ENCODE results near the gene FAM20B. TPM values are rescaled to one million over a fixed set of nuclear protein-coding genes. Genes with fewer than 3 reads are reported as not detected.

The FAM20B gene
- total RNA-seq, 2 experiments from 2014 or later, result 12.1 to 12.9 TPM

- TF ChIP-seq, protein P1, sequence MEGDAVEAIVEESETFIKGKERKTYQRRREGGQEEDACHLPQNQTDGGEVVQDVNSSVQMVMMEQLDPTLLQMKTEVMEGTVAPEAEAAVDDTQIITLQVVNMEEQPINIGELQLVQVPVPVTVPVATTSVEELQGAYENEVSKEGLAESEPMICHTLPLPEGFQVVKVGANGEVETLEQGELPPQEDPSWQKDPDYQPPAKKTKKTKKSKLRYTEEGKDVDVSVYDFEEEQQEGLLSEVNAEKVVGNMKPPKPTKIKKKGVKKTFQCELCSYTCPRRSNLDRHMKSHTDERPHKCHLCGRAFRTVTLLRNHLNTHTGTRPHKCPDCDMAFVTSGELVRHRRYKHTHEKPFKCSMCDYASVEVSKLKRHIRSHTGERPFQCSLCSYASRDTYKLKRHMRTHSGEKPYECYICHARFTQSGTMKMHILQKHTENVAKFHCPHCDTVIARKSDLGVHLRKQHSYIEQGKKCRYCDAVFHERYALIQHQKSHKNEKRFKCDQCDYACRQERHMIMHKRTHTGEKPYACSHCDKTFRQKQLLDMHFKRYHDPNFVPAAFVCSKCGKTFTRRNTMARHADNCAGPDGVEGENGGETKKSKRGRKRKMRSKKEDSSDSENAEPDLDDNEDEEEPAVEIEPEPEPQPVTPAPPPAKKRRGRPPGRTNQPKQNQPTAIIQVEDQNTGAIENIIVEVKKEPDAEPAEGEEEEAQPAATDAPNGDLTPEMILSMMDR (IDR thresholded peaks at IDR 0.05), result no peak
- Histone ChIP-seq H3K4me3 (ENCODE audit: low read length) (no peak overlapping the region), H3K4me1 (ENCODE audit: insufficient read depth, low read length) (peaks cover 24% of the 10 kb centered on the region), H3K9me3 (ENCODE audit: control insufficient read depth in 1 of 2, insufficient read depth in 1 of 2, low read length in 2 of 2) (no peaks in the 10 kb centered on the region), H3K27me3 (ENCODE audit: control insufficient read depth in 1 of 2, insufficient read depth in 2 of 2, low read length in 2 of 2) (no peaks in the 10 kb centered on the region), H3K27ac (ENCODE audit: low read depth in 1 of 2, low read length in 2 of 2) (no peak overlapping the region), H3K36me3 (ENCODE audit: insufficient read depth, low read length) (no peaks in the 10 kb centered on the region)
- Mint-ChIP-seq H3K36me3 (ENCODE audit: low read depth) (no peaks in the 10 kb centered on the region), H3K9me3 (no peaks in the 10 kb centered on the region), H3K27me3 (no peaks in the 10 kb centered on the region), H3K4me1 (ENCODE audit: low read depth) (peaks cover 92% of the 10 kb centered on the region), H3K27ac (peak overlapping the region; percentile 63), H3K4me3 (no peak overlapping the region)
- no peak for ATAC-seq (ENCODE audit: poor library complexity)
- DNase-seq, result no peak
- ChIA-PET CTCF (interaction anchor here (0.7 kb wide), 1 partner anchor 1140 kb away, joined by 4 read pairs; no protein-coding TSS in a partner anchor), POLR2A (interaction anchor here (0.7 to 1.1 kb wide), 3 partner anchors 30 to 334 kb away, joined by 3 to 4 read pairs (median 3); partner anchors contain the start of gene AXDND1)
- intact Hi-C loops (cut with DNase I, micrococcal nuclease), result loop anchor here in 1 of 2 experiments (5.0 kb wide), 1 partner anchor 260 kb away; the partner anchor contains the start of gene SOAT1
Measured at GRCh38 chr1:179031855-179032513, 6.3 kb downstream of the FAM20B start.

DNA sequence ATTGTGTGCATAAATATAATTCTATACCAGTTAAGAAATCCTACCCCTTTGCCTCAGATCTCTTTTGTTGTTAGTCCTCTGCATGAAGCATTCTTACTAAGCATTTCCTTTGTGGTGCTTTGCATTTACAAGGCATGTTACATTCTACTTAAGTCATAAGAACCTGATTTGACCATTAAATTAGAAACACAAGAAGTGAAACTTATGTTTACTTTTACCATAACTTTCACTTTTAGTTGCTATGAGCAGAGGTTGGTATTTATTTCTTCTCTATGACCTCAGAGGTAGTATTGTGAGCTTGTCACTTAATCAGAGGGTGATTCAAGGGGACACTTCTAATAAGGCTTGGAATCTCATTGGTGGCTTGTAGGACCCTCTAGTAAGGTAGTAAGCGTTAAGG lies 9.0 kb downstream of the FAM20B start:
- intact Hi-C loops (cut with DNase I, micrococcal nuclease), result loop anchor here in 1 of 2 experiments (2.0 to 5.0 kb wide), 2 partner anchors 46 to 258 kb away; partner anchors contain the start of gene SOAT1
- Histone ChIP-seq H3K36me3 (ENCODE audit: insufficient read depth, low read length) (no peaks in the 10 kb centered on the region), H3K4me3 (ENCODE audit: low read length) (no peak overlapping the region), H3K9me3 (ENCODE audit: control insufficient read depth in 1 of 2, insufficient read depth in 1 of 2, low read length in 2 of 2) (no peaks in the 10 kb centered on the region), H3K27ac (ENCODE audit: low read depth in 1 of 2, low read length in 2 of 2) (no peak overlapping the region), H3K27me3 (ENCODE audit: control insufficient read depth in 1 of 2, insufficient read depth in 2 of 2, low read length in 2 of 2) (no peaks in the 10 kb centered on the region), H3K4me1 (ENCODE audit: insufficient read depth, low read length) (peaks cover 22% of the 10 kb centered on the region)
- Mint-ChIP-seq H3K9me3 (no peaks in the 10 kb centered on the region), H3K4me3 (peak overlapping the region; percentile 0), H3K27ac (peak overlapping the region; percentile 67), H3K4me1 (ENCODE audit: low read depth) (peaks cover 87% of the 10 kb centered on the region), H3K36me3 (ENCODE audit: low read depth) (peaks cover 4% of the 10 kb centered on the region), H3K27me3 (no peaks in the 10 kb centered on the region)
- CTCF ChIA-PET, result no interaction called here
- POLR2A ChIA-PET, result no interaction called here
- ATAC-seq (ENCODE audit: poor library complexity), result peak; percentile 36
- TF ChIP-seq, protein P1 (IDR thresholded peaks at IDR 0.05), result no peak
- peak in 1 of 14 experiments; percentile 43 for DNase-seq

GRCh38 chr1:179036844-179037465 lies 11.3 kb downstream of the FAM20B start:
- CTCF ChIA-PET, result interaction anchor here (0.6 kb wide), 2 partner anchors 32 to 39 kb away, joined by 3 to 4 read pairs; no protein-coding TSS in a partner anchor

More at GRCh38 chr1:179036844-179037465, 11.3 kb downstream of the FAM20B start:
- peak overlapping the region; percentile 14 for H3K27ac Mint-ChIP-seq
- H3K27me3 Mint-ChIP-seq, result no peaks in the 10 kb centered on the region
- no peaks in the 10 kb centered on the region for H3K9me3 Mint-ChIP-seq
- no peaks in the 10 kb centered on the region for H3K36me3 ChIP-seq (ENCODE audit: insufficient read depth, low read length)
- H3K27ac ChIP-seq (ENCODE audit: low read depth in 1 of 2, low read length in 2 of 2), result no peak overlapping the region
- POLR2A ChIA-PET, result interaction anchor here (1.7 kb wide), 1 partner anchor 10 kb away, joined by 7 read pairs; no protein-coding TSS in a partner anchor
- peak overlapping the region; percentile 27 for H3K4me3 Mint-ChIP-seq
- intact Hi-C loops (cut with DNase I, micrococcal nuclease), result no loop called here
- DNase-seq (peak in 6 of 14 experiments; percentile 9 to 49 (median 24)), ATAC-seq (ENCODE audit: poor library complexity) (peak; percentile 75)
- TF ChIP-seq, protein P1 (IDR thresholded peaks at IDR 0.05), result no peak
- no peak overlapping the region for H3K4me3 ChIP-seq (ENCODE audit: low read length)
- peaks cover 0 to 3% of the 10 kb centered on the region in 2 experiments for H3K9me3 ChIP-seq (ENCODE audit: control insufficient read depth in 1 of 2, insufficient read depth in 1 of 2, low read length in 2 of 2)
- no peaks in the 10 kb centered on the region for H3K27me3 ChIP-seq (ENCODE audit: control insufficient read depth in 1 of 2, insufficient read depth in 2 of 2, low read length in 2 of 2)
- peaks cover 4% of the 10 kb centered on the region for H3K36me3 Mint-ChIP-seq (ENCODE audit: low read depth)
- peaks cover 22% of the 10 kb centered on the region for H3K4me1 ChIP-seq (ENCODE audit: insufficient read depth, low read length)
- H3K4me1 Mint-ChIP-seq (ENCODE audit: low read depth), result peaks cover 65% of the 10 kb centered on the region

All from CD4-positive, alpha-beta T cell (primary cell).